Measurements from ENCODE around the gene OR4B1. TPM values are rescaled to one million over a fixed set of nuclear protein-coding genes. Genes with fewer than 3 reads are reported as not detected.
A peak's percentile ranks its signal among the peaks of the same experiment; 100 is the strongest.
"Not testable (repeated sequence)": the region's sequence is repeated elsewhere in the genome, so short reads cannot be mapped to it uniquely, and the experiment has no call there.

Gene OR4B1
- total RNA-seq, 4 donors from 2014 or later: not detected

DNA sequence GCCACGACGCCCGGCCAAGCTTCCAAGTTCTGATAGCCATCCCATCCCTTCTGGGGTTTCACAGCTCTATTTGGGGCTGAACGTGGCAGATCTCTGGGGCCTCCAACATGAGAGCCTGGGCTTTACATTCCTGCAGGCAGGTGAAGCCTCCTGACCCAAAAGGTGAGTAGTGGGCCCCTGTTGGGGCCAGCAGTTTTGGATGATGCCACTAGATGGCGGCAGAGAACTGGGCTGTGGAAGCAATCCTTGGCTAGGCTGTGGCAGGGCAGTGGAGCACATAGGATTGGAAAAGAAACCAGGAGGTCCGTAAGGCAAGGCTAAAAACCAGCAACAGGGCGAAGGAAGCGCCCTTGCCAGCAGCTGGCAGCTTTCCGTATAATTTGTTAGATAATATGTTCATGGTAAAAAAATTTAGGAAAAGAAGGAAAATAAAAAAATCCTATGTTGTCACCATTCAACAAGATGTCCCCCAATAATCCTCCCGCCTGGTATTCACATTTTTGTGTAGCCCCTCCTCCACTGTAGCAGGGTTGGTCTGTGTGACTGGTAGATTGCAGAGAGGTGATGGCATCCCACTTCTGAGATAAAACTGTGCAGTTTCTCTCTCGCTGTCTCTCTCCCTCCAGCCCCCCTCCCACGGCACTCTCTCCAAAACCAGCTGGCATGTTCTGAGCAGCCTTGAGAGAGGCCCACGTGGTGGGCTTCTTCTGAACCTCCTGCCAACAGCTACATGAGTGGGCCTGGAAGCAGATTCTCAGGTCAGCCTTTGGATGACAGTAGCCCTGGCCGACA is 43.6 kb upstream of the OR4B1 start:
- TF ChIP-seq, protein P1, sequence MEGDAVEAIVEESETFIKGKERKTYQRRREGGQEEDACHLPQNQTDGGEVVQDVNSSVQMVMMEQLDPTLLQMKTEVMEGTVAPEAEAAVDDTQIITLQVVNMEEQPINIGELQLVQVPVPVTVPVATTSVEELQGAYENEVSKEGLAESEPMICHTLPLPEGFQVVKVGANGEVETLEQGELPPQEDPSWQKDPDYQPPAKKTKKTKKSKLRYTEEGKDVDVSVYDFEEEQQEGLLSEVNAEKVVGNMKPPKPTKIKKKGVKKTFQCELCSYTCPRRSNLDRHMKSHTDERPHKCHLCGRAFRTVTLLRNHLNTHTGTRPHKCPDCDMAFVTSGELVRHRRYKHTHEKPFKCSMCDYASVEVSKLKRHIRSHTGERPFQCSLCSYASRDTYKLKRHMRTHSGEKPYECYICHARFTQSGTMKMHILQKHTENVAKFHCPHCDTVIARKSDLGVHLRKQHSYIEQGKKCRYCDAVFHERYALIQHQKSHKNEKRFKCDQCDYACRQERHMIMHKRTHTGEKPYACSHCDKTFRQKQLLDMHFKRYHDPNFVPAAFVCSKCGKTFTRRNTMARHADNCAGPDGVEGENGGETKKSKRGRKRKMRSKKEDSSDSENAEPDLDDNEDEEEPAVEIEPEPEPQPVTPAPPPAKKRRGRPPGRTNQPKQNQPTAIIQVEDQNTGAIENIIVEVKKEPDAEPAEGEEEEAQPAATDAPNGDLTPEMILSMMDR (IDR thresholded peaks at IDR 0.05): peak in 1 of 3 donors; percentile 50
- ATAC-seq (ENCODE audit: low FRiP score) (peak; percentile 65), DNase-seq (ENCODE audit: low spot score) (peak; percentile 32)

DNA sequence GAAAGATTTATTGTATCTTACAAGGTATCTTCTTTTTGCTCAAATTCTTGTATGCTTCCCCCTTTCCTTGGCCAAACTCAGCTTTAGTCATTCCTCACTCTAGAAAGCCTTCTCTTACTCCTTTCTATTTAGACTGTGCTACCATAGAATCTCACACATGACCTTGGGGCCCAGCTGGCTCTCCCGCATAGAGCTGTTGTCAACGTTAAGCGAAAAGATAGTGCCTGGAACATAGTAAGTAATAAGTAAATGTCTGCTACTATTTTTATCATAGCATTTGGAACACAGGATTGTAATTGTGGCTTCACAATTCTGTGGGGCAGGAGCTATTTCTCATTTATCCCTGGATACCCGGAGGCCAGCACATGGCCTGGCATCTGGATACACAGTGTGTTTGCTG is 38.9 kb upstream of the OR4B1 start:
- DNase-seq (ENCODE audit: low spot score): no peak
- TF ChIP-seq, protein P1 (IDR thresholded peaks at IDR 0.05): no peak
- ATAC-seq (ENCODE audit: low FRiP score): no peak

DNA sequence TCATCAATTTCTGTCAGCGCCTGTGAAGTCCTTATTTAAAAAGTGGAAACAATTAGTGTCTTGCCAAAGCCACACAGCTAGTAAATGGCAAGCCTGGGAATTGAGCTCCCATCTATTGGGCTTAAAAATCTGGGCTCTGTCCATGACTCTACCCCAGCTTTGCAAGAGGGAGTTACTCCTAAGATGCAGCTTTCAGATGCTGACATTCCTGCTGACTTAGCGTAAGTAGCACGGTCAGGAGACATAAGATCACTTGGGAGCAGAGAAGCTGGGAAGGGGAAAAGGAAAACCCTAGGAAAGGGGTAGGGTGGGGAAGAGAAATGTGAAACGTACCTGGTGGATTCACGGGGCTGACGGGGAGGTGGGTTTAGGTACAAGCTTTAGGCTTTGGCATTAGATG is 36.0 kb upstream of the OR4B1 start:
- TF ChIP-seq, protein P1 (IDR thresholded peaks at IDR 0.05): no peak
- ATAC-seq (ENCODE audit: low FRiP score) (no peak), DNase-seq (ENCODE audit: low spot score) (no peak)

DNA sequence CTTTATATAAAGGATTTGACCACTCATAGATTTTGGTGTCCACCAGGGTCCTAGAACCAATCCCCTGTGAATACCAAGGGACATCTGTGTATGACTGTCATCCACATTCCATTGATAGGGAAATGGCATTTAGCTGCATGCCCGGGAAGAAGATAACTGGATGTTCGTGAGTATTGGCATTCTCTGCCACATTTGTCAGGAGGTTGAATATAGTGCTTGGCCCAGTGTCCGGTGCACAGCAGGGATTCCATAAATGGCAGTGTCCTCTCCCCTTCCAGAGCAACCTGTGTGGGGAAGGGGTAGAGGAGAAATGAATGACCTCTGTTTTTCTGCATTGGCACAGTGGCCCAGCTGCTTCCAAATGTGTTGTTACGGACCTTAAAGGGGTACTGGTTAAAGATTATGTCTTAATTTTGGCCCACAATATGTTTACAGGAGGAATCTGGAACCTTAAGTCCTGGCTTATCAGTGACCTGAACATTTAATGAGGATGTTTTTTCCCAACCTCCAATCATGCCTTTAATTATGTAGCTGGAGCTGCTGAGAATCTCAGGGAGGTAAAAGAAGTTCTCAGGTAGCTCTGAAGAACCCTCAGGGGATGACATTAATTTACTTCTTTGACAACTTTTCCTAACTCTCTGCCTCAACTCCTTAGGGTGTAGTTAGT is 33.6 kb upstream of the OR4B1 start:
- no peak for ATAC-seq (ENCODE audit: low FRiP score)
- TF ChIP-seq, protein P1 (IDR thresholded peaks at IDR 0.05): no peak

DNA sequence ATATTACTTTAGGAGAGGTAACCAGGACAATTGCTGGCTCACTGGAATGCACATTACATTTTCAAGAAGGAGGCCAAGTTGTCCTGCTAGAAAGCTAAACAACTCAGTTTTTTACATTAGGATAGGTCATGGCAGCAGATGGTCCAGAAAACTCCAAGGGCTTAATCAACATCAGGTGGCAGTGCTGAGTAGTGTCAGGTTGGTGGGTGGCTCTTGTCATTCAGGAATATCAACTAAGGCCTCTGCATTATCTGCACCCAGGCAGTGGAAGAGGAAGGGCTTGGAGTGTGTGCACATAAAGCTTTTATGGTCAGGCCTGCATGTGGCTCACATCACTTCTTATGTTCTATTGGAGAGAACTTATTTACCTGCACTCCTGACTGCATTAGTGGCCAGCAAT is 32.2 kb upstream of the OR4B1 start:
- no peak for ATAC-seq (ENCODE audit: low FRiP score)
- DNase-seq (ENCODE audit: low spot score): no peak
- TF ChIP-seq, protein P1 (IDR thresholded peaks at IDR 0.05): no peak

More for the DNA sequence above, 33.6 kb upstream of the OR4B1 start:
- DNase-seq (ENCODE audit: low spot score): no peak

DNA sequence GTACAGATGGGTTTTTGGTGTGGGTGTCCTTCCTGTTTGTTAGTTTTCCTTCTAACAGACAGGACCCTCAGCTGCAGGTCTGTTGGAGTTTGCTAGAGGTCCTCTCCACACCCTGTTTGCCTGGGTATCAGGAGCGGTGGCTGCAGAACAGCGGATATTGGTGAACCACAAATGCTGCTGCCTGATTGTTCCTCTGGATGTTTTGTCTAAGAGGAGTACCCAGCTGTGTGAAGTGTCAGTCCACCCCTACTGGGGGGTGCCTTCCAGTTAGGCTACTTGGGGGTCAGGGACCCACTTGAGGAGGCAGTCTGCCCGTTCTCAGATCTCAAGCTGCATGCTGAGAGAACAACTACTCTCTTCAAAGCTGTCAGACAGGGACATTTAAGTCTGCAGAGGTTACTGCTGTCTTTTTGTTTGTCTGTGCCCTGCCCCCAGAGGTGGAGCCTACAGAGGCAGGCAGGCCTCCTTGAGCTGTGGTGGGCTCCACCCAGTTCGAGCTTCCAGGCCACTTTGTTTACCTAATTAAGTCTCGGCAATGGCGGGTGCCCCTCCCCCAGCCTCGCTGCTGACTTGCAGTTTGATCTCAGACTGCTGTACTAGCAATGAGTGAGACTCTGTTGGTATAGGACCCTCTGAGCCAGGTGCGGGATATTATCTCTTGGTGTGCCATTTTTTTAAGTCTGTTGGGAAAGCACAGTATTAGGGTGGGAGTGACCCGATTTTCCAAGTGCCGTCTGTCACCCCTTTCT is 25.5 kb upstream of the OR4B1 start:
- not testable (repeated sequence) for DNase-seq (ENCODE audit: low spot score); ATAC-seq (ENCODE audit: low FRiP score)

DNA sequence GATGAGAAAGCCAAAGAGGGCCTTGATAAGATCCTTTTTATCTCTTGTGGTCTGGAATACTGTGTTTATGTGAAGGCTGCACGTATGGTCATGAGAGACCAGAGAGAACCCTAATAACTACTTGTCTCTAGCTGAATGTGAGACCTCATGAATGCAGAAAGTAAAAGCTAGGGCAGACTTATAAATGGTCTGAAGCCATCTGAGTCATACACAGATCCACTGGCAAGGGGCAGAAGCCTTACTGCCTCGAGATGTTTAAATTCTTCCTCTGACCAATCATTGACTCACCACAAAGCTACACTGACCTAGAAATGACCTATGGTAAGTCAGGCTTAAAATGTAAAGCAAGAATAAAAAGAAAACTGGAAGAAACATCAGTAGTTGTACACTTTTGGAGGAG is 22.7 kb upstream of the OR4B1 start:
- TF ChIP-seq, protein P1 (IDR thresholded peaks at IDR 0.05): no peak
- ATAC-seq (ENCODE audit: low FRiP score) (no peak), DNase-seq (ENCODE audit: low spot score) (no peak)

Data from omental fat pad (tissue), 4 donors.